MM.1S (cell line): Measurements from ENCODE around the gene XIRP2.

Experiments
- CTCF ChIP-seq: fragments of 300-600 bp; sonication (generic); IDR thresholded peaks from 2 replicates; pipeline ENCODE4 v1.5.1; 2016; ENCODE audit warnings: antibody characterized with exemption, low read length, mixed read lengths
- EZH2 ChIP-seq: fragments of 300-600 bp; sonication (generic); optimal IDR thresholded peaks from 2 replicates; pipeline ENCODE3; 2017; ENCODE audit warnings: low read depth, mild to moderate bottlenecking, antibody characterized with exemption, low read length, mixed read lengths

- TF ChIP-seq EZH2 (no peak), CTCF (no peak)
Measured at GRCh38 chr2:167018590-167018989, 130.3 kb downstream of the XIRP2 start.
